GM12875 (cell line): ENCODE data around the gene TPSAB1.
"Not testable (repeated sequence)": the region's sequence is repeated elsewhere in the genome, so short reads cannot be mapped to it uniquely, and the experiment has no call there.

Source experiments
- H3K4me3 ChIP-seq: one replicate; pipeline ENCODE4 v1.5.1; 2011; ENCODE audit warnings: low read depth, low read length, control low read depth
- CTCF ChIP-seq: IDR thresholded peaks from 2 replicates; pipeline ENCODE4 v1.5.1; 2011; ENCODE audit warnings: low read depth, mild to moderate bottlenecking, control low read depth, inconsistent platforms, low read length, moderate library complexity, borderline replicate concordance; ENCODE audit not compliant: insufficient read depth

Gene TPSAB1

GRCh38 chr16:1220841-1221627 is 19.5 kb upstream of the TPSAB1 start:
- no peak for TF ChIP-seq CTCF
- H3K4me3 ChIP-seq, result no peak overlapping the region

- TF ChIP-seq CTCF, result no peak
Measured at GRCh38 chr16:1221628-1222552, 18.6 kb upstream of the TPSAB1 start.

GRCh38 chr16:1222553-1223354 is 17.8 kb upstream of the TPSAB1 start:
- no peak for TF ChIP-seq CTCF
- no peak overlapping the region for H3K4me3 ChIP-seq

More at GRCh38 chr16:1221628-1222552, 18.6 kb upstream of the TPSAB1 start:
- H3K4me3 ChIP-seq, result no peak overlapping the region

GRCh38 chr16:1223355-1224214 is 16.9 kb upstream of the TPSAB1 start:
- no peak for TF ChIP-seq CTCF
- H3K4me3 ChIP-seq, result no peak overlapping the region

GRCh38 chr16:1224558-1224957 is 15.9 kb upstream of the TPSAB1 start:
- TF ChIP-seq CTCF, result no peak

GRCh38 chr16:1225051-1225451 is 15.5 kb upstream of the TPSAB1 start, which contains the start of gene TPSG1:
TSS of gene TPSG1 (minus strand) at chr16:1225268. CDS start at chr16:1225252, 16 bp downstream.
- no peak within 1 kb of the TSS for H3K4me3 ChIP-seq
- no peak for TF ChIP-seq CTCF

More at GRCh38 chr16:1224558-1224957, 15.9 kb upstream of the TPSAB1 start:
- no peak overlapping the region for H3K4me3 ChIP-seq

GRCh38 chr16:1225728-1226311 is 14.7 kb upstream of the TPSAB1 start:
- H3K4me3 ChIP-seq, result not testable (repeated sequence)

GRCh38 chr16:1226692-1227091 is 13.8 kb upstream of the TPSAB1 start:
- H3K4me3 ChIP-seq, result not testable (repeated sequence)

GRCh38 chr16:1228227-1228626 is 12.3 kb upstream of the TPSAB1 start:
- H3K4me3 ChIP-seq, result not testable (repeated sequence)
